Activated CD4-positive, alpha-beta T cell treated with anti-CD3 and anti-CD28 coated beads, Interleukin-2, amount 50 U/mL, for 1 hour (primary cell): ENCODE results near the gene B3GNT7.
"Not testable (repeated sequence)": the region's sequence is repeated elsewhere in the genome, so short reads cannot be mapped to it uniquely, and the experiment has no call there.

ENCODE experiments used
- DNase-seq: peaks from one replicate; pipeline ENCODE4 v3.0.0-alpha.2; 2020

Gene B3GNT7

GRCh38 chr2:231369580-231370428, 25.7 kb upstream of the B3GNT7 start:
- DNase-seq: no peak

GRCh38 chr2:231370429-231370748, 25.1 kb upstream of the B3GNT7 start:
- DNase-seq: no peak

- no peak for DNase-seq
Measured at GRCh38 chr2:231370749-231371429, 24.6 kb upstream of the B3GNT7 start.

- no peak for DNase-seq
Measured at GRCh38 chr2:231371430-231372054, 24.0 kb upstream of the B3GNT7 start.

GRCh38 chr2:231372326-231372725, 23.2 kb upstream of the B3GNT7 start:
- no peak for DNase-seq

- no peak for DNase-seq
Measured at GRCh38 chr2:231373184-231373583, 22.3 kb upstream of the B3GNT7 start.

GRCh38 chr2:231373786-231374349, 21.6 kb upstream of the B3GNT7 start:
- DNase-seq: no peak

GRCh38 chr2:231374771-231375170, 20.7 kb upstream of the B3GNT7 start:
- DNase-seq: no peak

GRCh38 chr2:231375994-231376615, 19.4 kb upstream of the B3GNT7 start:
- DNase-seq: not testable (repeated sequence)

- DNase-seq: no peak
Measured at GRCh38 chr2:231376857-231377256, 18.7 kb upstream of the B3GNT7 start.

GRCh38 chr2:231378026-231378722, 17.3 kb upstream of the B3GNT7 start:
- no peak for DNase-seq

GRCh38 chr2:231379266-231380215, 16.0 kb upstream of the B3GNT7 start:
- DNase-seq: no peak

GRCh38 chr2:231380307-231380706, 15.2 kb upstream of the B3GNT7 start:
- DNase-seq: no peak

- DNase-seq: no peak
Measured at GRCh38 chr2:231380991-231381847, 14.3 kb upstream of the B3GNT7 start.

- no peak for DNase-seq
Measured at GRCh38 chr2:231382116-231382515, 13.4 kb upstream of the B3GNT7 start.

- DNase-seq: no peak
Measured at GRCh38 chr2:231383416-231384108, 11.9 kb upstream of the B3GNT7 start.

- no peak for DNase-seq
Measured at GRCh38 chr2:231384109-231384435, 11.4 kb upstream of the B3GNT7 start.

GRCh38 chr2:231384970-231385369, 10.5 kb upstream of the B3GNT7 start:
- DNase-seq: no peak

- no peak for DNase-seq
Measured at GRCh38 chr2:231385429-231385828, 10.1 kb upstream of the B3GNT7 start.

- DNase-seq: no peak
Measured at GRCh38 chr2:231386446-231386845, 9.1 kb upstream of the B3GNT7 start.
